ENCODE measurements around the gene RAPGEF4.

DNA sequence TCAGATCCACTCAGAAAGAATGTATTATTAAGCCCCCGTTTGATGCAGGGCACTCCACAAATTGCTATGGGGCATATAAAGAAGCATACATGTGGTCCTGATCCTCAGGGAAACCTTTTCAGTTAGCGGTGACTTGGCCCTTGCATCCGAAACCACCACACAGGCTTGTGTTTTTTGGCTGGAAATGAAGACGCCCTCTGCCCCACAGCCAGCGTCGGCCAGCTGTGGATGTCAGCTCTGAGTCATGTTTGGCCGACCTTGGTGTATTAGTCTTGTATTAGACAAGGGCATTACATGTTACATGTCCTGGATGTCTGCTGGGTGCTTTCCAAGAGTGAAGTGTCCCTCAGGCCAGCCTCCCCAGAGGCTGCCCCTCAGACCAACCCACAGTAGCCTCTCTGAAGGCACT lies 232.4 kb downstream of the RAPGEF4 start:
- TF ChIP-seq EP300 (IDR thresholded peaks at IDR 0.05; ENCODE audit: low read depth in 2 of 2, low read length in 2 of 2) (no peak), EP300 (CRISPR knock-in tag; IDR thresholded peaks at IDR 0.05; ENCODE audit: borderline replicate concordance) (no peak), ZNF24 (IDR thresholded peaks at IDR 0.05) (no peak), REL (CRISPR knock-in tag; conservative IDR thresholded peaks at IDR 0.05) (no peak), ZZZ3 (CRISPR knock-in tag; IDR thresholded peaks at IDR 0.05; ENCODE audit: borderline replicate concordance) (no peak), ZNF382 (CRISPR knock-in tag; IDR thresholded peaks at IDR 0.05; ENCODE audit: borderline replicate concordance) (no peak)
- TF ChIP-seq, protein P1, sequence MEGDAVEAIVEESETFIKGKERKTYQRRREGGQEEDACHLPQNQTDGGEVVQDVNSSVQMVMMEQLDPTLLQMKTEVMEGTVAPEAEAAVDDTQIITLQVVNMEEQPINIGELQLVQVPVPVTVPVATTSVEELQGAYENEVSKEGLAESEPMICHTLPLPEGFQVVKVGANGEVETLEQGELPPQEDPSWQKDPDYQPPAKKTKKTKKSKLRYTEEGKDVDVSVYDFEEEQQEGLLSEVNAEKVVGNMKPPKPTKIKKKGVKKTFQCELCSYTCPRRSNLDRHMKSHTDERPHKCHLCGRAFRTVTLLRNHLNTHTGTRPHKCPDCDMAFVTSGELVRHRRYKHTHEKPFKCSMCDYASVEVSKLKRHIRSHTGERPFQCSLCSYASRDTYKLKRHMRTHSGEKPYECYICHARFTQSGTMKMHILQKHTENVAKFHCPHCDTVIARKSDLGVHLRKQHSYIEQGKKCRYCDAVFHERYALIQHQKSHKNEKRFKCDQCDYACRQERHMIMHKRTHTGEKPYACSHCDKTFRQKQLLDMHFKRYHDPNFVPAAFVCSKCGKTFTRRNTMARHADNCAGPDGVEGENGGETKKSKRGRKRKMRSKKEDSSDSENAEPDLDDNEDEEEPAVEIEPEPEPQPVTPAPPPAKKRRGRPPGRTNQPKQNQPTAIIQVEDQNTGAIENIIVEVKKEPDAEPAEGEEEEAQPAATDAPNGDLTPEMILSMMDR (CRISPR knock-in tag; IDR thresholded peaks at IDR 0.05) = no peak

All from HepG2 (cell line).